ENCODE data around the gene KCMF1.

The KCMF1 gene

DNA sequence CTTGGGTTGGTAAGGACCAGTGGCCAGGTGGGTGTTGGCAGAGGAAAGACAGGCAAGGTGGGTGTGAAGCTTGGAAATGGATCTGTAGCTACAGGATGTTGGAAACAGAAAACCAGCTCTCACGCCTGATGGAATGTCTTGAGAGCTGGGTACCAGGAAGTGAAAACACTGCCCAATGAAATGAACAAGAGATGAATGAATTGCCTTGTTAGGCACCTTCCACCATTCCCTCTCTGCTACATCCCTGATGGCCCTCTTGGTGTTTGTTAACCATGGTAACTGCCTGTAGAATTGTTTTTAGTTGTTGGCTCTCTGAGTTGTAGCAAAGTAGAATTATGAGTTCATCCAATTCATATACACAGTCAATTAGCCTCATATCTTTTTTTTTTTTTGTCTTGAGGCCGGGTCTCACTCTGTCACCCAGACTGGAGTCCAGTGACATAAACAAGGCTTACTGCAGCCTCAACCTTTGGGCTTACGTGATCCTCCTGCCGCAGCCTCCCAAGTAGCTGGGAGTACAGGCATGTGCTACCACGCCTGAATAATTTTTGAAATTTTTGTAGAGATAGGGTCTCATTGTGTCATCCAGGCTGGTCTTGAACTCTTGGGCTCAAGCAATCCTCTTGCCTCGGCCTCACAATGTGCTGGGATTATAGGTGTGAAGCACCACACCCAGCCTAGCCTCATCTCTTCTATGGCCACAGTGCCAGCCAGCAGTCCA, 9.5 kb downstream of the KCMF1 start:
- no peak for DNase-seq (ENCODE audit: low read depth in 1 of 2, low spot score in 1 of 2)

GRCh38 chr2:84986018-84986417, 15.1 kb downstream of the KCMF1 start:
- DNase-seq (ENCODE audit: low read depth in 1 of 2, low spot score in 1 of 2) = no peak

DNA sequence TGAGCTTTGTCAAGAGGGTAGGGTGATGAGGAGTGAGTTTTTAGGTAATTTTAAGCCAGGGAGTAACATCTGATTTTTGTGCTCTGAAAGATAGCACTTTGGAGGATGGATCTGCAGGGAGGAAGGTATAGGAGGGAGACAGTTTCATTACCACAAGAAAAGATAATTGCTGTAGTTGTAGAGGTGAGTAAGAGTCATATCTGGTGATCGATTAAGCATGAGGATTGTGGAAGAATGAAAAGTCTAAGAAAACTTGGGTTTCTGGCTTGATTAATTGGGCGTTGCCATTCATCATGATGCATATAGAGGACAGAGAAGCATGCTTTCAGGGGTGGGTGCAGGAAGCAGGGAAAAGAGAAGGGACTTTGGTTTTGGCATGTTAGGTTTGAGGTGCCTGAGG, 18.5 kb downstream of the KCMF1 start:
- no peak for DNase-seq (ENCODE audit: low read depth in 1 of 2, low spot score in 1 of 2)

DNA sequence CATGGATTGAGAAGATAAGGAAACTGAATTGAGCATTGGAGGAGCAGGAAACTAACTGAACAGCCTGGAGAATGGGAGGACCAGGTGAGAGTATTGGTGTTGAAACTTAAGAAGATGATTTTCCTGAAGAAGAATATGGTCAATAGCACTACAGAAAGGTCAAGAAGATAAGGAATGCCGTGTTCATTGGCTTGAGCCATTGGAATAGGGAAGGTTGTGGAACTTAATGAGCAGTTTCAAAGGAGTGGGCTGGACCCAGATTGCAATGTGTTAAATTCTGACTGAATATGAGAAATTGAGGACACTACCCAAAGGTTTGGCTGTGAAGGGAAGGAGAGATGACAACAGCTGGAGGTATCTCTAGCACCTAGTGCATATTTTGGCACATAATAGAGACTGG, 19.0 kb downstream of the KCMF1 start:
- DNase-seq (ENCODE audit: low read depth in 1 of 2, low spot score in 1 of 2) = no peak

- no peak for DNase-seq (ENCODE audit: low read depth in 1 of 2, low spot score in 1 of 2)
Measured at GRCh38 chr2:84991404-84992160, 20.6 kb downstream of the KCMF1 start.

DNA sequence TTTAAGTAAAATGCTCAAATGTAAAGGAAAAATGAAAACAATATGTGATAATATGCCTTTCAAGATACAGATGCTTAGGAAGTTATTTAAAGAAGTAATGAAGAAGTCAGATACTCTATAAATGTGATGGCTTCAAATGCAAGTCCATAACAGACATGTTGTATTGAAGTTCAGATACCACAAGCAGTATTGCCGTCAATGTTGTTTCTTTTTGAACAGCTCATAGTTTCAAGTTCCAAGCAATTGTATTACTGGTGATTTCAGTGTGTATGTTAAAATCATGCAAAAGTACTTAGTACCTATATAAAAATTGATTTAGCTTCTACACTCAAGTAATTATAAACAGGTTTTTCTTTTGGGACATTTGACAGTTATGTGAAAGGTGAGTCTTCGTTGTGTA, 24.9 kb downstream of the KCMF1 start:
- DNase-seq (ENCODE audit: low read depth in 1 of 2, low spot score in 1 of 2) = no peak

DNA sequence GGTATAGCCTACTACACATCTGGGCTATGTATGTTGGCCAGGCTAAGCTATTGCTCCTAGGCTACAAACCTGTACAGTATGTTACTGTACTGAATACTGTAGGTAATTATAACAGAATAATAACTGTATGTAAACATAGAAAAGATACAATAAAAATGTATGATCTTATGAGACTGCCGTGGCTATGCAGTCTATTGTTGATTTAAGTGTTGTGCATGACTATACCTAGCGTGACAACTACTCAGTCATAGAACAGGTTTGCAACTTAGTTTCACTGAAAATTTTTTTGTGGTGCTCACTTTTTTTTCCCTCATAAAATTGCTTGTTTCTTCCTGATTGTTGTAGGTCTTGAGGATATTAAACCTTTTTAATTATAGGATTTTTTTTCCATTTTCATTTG, 25.9 kb downstream of the KCMF1 start:
- DNase-seq (ENCODE audit: low read depth in 1 of 2, low spot score in 1 of 2) = no peak

DNA sequence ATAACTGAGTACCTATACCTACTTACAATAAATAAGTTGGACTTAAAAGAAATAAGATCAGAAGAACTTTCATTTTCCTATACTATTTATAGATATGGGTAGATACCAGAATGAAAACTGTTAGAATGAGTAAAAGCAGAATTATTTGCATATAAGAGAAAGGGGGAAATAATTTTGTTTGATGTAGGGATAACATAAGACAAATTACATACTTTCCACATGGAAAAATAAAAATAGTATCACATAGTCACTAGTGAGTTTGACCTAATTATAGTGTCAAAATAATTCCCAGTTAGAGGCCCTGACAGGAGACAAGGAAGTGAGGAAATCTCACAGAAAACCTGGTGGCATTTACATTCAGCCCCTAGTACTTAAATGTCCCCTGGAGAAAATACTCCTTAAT, 28.6 kb downstream of the KCMF1 start:
- DNase-seq (ENCODE audit: low read depth in 1 of 2, low spot score in 1 of 2) = no peak

DNA sequence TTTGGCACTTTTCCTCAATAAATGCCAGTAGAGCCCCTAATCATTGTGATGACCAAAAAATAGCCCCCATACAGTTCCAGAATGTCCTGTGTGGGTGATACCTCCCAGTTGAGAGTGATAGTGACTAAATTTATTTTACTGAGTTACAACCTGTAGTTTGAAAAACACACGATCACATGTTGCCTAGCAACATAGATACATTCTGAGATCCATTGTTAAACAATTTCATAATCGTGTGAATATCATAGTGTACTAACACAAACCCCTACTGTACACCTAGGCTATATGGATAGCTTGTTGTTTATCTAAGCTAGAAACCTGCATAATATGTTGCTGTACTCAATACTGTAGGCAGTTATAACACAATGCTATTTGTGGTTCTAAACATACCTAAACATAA, 30.6 kb downstream of the KCMF1 start:
- no peak for DNase-seq (ENCODE audit: low read depth in 1 of 2, low spot score in 1 of 2)

- no peak for DNase-seq (ENCODE audit: low read depth in 1 of 2, low spot score in 1 of 2)
Measured at GRCh38 chr2:85002534-85002933, 31.6 kb downstream of the KCMF1 start.

GRCh38 chr2:85008252-85008651, 37.3 kb downstream of the KCMF1 start:
- no peak for DNase-seq (ENCODE audit: low read depth in 1 of 2, low spot score in 1 of 2)

DNA sequence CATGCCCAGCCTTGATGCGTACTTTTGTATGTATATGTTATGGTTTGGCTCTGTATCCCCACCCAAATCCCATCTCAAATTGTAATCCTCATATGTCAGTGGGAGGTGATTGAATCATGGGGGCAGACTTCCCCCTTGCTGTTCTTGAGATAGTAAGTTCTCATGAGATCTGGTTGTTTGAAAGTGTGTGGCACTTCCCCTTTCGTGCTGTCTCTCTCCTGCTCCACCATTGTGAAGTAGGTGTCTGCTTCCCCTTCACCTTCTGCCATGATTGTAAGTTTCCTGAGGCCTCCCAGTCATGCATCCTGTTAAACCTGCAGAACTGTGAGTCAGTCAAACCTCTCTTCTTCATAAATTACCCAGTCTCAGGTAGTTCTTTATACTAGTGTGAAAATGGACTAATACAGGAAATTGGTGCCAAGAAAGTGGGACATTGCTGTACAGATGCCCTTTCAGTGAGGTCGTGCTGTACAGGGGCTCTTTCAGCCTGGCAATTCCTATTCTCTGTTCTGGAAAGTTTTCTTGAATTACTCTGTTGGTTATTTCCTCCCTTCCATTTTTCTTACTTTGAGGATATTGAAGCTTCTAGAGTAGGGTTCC, 38.2 kb downstream of the KCMF1 start:
- no peak for DNase-seq (ENCODE audit: low read depth in 1 of 2, low spot score in 1 of 2)

DNA sequence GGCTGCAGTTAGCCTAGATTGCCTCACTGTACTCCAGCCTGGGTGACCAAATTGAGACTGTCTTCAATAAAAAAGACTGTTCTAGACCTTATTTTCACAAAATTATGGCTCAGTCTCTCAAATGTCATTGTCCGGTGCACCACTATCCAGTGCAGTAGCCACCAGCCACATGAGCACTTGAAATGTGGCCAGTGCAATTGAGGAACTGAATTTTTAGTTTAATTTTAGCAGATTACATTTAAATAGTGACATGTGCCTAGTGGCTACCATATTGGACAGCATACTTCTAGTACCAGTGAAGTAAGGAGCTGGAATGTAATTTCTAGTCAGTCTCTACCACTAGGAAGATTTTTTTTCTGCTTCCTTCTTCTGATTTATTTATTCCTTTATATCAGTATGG, 39.4 kb downstream of the KCMF1 start:
- no peak for DNase-seq (ENCODE audit: low read depth in 1 of 2, low spot score in 1 of 2)

- no peak for DNase-seq (ENCODE audit: low read depth in 1 of 2, low spot score in 1 of 2)
Measured at GRCh38 chr2:85011098-85011497, 40.1 kb downstream of the KCMF1 start.

- no peak for DNase-seq (ENCODE audit: low read depth in 1 of 2, low spot score in 1 of 2)
Measured at GRCh38 chr2:85011747-85012146, 40.8 kb downstream of the KCMF1 start.

DNA sequence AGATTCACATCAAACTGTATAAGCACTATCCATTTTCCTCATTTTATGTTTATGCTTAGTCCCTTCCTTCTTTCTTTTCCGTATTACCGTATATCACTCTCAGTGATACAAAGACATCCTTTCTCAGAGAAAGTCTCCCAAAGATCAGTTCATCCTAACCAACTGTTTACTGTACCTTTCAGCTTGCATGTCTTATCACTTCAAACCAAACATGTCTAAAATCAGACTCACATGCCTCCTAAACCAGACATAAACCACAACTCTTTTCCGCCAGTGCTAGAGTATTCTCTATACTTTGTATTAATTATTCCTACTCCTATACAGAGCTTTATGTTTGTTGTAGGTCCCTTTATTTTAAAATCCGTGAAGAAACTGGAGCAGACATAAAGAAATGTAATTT, 41.5 kb downstream of the KCMF1 start:
- DNase-seq (ENCODE audit: low read depth in 1 of 2, low spot score in 1 of 2) = no peak

GRCh38 chr2:85012855-85013254, 41.9 kb downstream of the KCMF1 start:
- no peak for DNase-seq (ENCODE audit: low read depth in 1 of 2, low spot score in 1 of 2)

GRCh38 chr2:85015653-85016360, 44.8 kb downstream of the KCMF1 start:
- no peak for DNase-seq (ENCODE audit: low read depth in 1 of 2, low spot score in 1 of 2)

DNA sequence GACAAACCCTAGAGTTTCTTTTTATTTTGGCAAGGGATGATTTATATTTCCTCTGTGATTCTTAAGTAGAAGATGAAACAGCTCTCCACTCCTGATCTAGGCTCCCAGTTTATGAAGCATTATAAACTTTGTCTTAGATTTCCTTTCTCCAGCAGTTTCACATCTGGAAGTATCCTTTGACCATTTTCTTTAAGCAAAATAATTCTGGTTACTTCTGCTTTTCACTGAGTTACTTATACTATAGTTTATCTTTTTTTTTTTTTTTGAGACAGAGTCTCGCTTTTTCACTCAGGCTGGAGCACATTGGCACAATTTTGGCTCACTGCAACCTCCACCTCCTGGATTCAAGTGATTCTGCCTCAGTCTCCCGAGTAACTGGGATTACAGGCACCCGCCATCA, 45.5 kb downstream of the KCMF1 start:
- DNase-seq (ENCODE audit: low read depth in 1 of 2, low spot score in 1 of 2) = no peak

DNA sequence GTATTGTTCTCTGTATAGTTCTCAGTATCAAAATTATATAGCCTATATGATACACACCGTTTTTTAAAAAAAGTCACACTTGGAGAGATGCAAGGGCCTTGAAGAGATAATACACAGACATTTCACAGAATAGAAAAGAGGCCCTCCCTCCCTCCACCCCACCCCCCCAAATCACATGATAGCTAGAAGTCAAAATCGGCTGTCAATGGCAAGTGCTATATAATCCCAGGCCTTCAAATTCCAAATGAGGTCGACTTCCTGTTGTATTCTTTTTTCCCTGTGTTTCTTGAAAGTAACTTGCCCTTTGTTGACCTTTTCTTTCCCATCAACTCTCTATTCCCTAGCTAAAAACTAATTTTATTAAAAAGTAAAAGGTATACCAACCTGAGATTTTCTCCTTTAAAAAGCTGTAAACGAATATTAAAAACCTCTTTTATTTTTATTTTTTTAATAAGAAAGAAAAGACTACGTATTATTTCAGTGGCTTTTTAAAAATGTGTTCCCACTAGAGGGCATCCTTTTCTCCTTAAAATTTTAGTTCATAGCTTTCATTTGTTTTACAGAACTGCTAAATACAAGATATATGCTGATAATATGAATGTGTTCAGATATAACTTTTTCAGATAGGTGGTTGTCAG, 46.6 kb downstream of the KCMF1 start:
- no peak for DNase-seq (ENCODE audit: low read depth in 1 of 2, low spot score in 1 of 2)

GRCh38 chr2:85018049-85018447, 47.1 kb downstream of the KCMF1 start:
- no peak for DNase-seq (ENCODE audit: low read depth in 1 of 2, low spot score in 1 of 2)
